ENCODE data around the gene PRELID2. TPM values are rescaled to one million over a fixed set of nuclear protein-coding genes. Genes with fewer than 3 reads are reported as not detected.
A peak's percentile ranks its signal among the peaks of the same experiment; 100 is the strongest.
"Not testable (repeated sequence)": the region's sequence is repeated elsewhere in the genome, so short reads cannot be mapped to it uniquely, and the experiment has no call there.

Gene PRELID2
- total RNA-seq, 1 experiment from 2014 or later, result 17.5 TPM

- DNase-seq (ENCODE audit: low read depth), result no peak
Observed at GRCh38 chr5:145750199-145750598, 84.9 kb downstream of the PRELID2 start.

GRCh38 chr5:145743396-145744061 is 91.6 kb downstream of the PRELID2 start:
- DNase-seq (ENCODE audit: low read depth), result no peak

- DNase-seq (ENCODE audit: low read depth), result no peak
Observed at GRCh38 chr5:145739843-145740242, 95.3 kb downstream of the PRELID2 start.

GRCh38 chr5:145738227-145738626 is 96.9 kb downstream of the PRELID2 start:
- no peak for DNase-seq (ENCODE audit: low read depth)

GRCh38 chr5:145737578-145737977 is 97.6 kb downstream of the PRELID2 start:
- no peak for DNase-seq (ENCODE audit: low read depth)

GRCh38 chr5:145729956-145730355 is 105.2 kb downstream of the PRELID2 start:
- DNase-seq (ENCODE audit: low read depth), result not testable (repeated sequence)

GRCh38 chr5:145723516-145723915 is 111.6 kb downstream of the PRELID2 start:
- no peak for DNase-seq (ENCODE audit: low read depth)

GRCh38 chr5:145718956-145719355 is 116.2 kb downstream of the PRELID2 start:
- DNase-seq (ENCODE audit: low read depth), result peak; percentile 15

- DNase-seq (ENCODE audit: low read depth), result no peak
Observed at GRCh38 chr5:145715412-145715811, 119.7 kb downstream of the PRELID2 start.

- no peak for DNase-seq (ENCODE audit: low read depth)
Observed at GRCh38 chr5:145712245-145712644, 122.9 kb downstream of the PRELID2 start.

GRCh38 chr5:145711417-145711816 is 123.7 kb downstream of the PRELID2 start:
- DNase-seq (ENCODE audit: low read depth), result no peak

Other genes with a start within 250 kb of the PRELID2 start
- gene GRXCR2, start 37.7 kb upstream of the PRELID2 start, total RNA-seq (2014; rRNA removed; shearing (Covaris generic)), result not detected in 2 replicates
- 11.6 and 11.9 TPM in 2 replicates for gene SH3RF2, start 101.2 kb upstream of the PRELID2 start, total RNA-seq (2014; rRNA removed; shearing (Covaris generic))